K562 (cell line): ENCODE measurements around the gene DCUN1D1. TPM values are rescaled to one million over a fixed set of nuclear protein-coding genes. Genes with fewer than 3 reads are reported as not detected.

Experiments used
- ARHGAP35 ChIP-seq: fragments of 450-650 bp; IDR thresholded peaks from 2 replicates; pipeline ENCODE4 v1.6.1; 2018; ENCODE audit not compliant: partially characterized antibody
- CSDE1 ChIP-seq, 2 experiments: fragments of 450-650 bp; IDR thresholded peaks; 2 replicates each; pipeline ENCODE4 v1.6.1; 2016; ENCODE audit warnings: mild to moderate bottlenecking in 1 of 2
- DDX20 ChIP-seq: fragments of 450-650 bp; IDR thresholded peaks from 2 replicates; pipeline ENCODE4 v1.6.1; 2016; ENCODE audit warnings: missing genetic modification characterization, low read depth, mild to moderate bottlenecking, missing compliant biosample characterization, moderate library complexity
- ERF ChIP-seq: fragments of 450-650 bp; formaldehyde crosslinking; IDR thresholded peaks from 2 replicates; pipeline ENCODE4 v1.4.0; 2020; ENCODE audit warnings: mild to moderate bottlenecking, mixed read lengths
- HDAC1 ChIP-seq, 2 experiments: fragments of 450-650 bp; IDR thresholded peaks; 2 replicates each; pipeline ENCODE4 v1.6.1; 2016 to 2017; ENCODE audit warnings: inconsistent platforms in 1 of 2, mild to moderate bottlenecking in 1 of 2, moderate library complexity in 1 of 2
- MAFK ChIP-seq: IDR thresholded peaks from 2 replicates; pipeline ENCODE4 v1.6.1; 2011; ENCODE audit warnings: low read length, improper control_type of control experiment
- MYBL2 ChIP-seq, 2 experiments: fragments of 450-650 bp in 1 of 2; sonication (generic) in 1 of 2; formaldehyde crosslinking in 1 of 2; IDR thresholded peaks; 2 replicates each; pipeline versions ENCODE4 v1.6.1 to v1.8.1; 2017 to 2022; ENCODE audit warnings: borderline replicate concordance in 1 of 2, inconsistent platforms in 1 of 2, low read depth in 1 of 2, mild to moderate bottlenecking in 1 of 2, missing genetic modification reagents in 1 of 2, moderate library complexity in 1 of 2
- MYC ChIP-seq, 2 experiments: fragments of 250-450 bp in 1 of 2; sonication (Bioruptor Pico) in 1 of 2; IDR thresholded peaks; 2 replicates each; pipeline versions ENCODE4 v1.5.1 to v1.6.1; 2012 to 2021; ENCODE audit warnings: low read depth in 2 of 2, borderline replicate concordance in 1 of 2, improper control_type of control experiment in 1 of 2, low read length in 1 of 2, mild to moderate bottlenecking in 1 of 2, moderate library complexity in 1 of 2
- NELFE ChIP-seq: IDR thresholded peaks from 2 replicates; pipeline ENCODE4 v1.6.1; 2011; ENCODE audit warnings: mild to moderate bottlenecking; ENCODE audit not compliant: insufficient read depth, insufficient read length
- NFIX ChIP-seq: fragments of 250-450 bp; sonication (Bioruptor Pico); IDR thresholded peaks from 2 replicates; pipeline ENCODE4 v1.4.0; 2020; ENCODE audit warnings: low read depth, mild to moderate bottlenecking, moderate library complexity
- SMARCA4 ChIP-seq: fragments of 450-650 bp; IDR thresholded peaks from 2 replicates; pipeline ENCODE4 v1.6.1; 2016
- SP1 ChIP-seq: sonication (generic); formaldehyde crosslinking; IDR thresholded peaks from 2 replicates; pipeline ENCODE4 v1.8.1; 2022; ENCODE audit warnings: mild to moderate bottlenecking, missing genetic modification reagents
- SP2 ChIP-seq: IDR thresholded peaks from 2 replicates; pipeline ENCODE4 v1.6.1; 2011; ENCODE audit warnings: mild to moderate bottlenecking, low read depth, low read length, moderate library complexity; ENCODE audit not compliant: poor library complexity, severe bottlenecking; ENCODE audit errors: extremely low read depth
- SRSF7 ChIP-seq: fragments of 200-400 bp; formaldehyde crosslinking; optimal IDR thresholded peaks from 2 replicates; pipeline ENCODE3; 2017; ENCODE audit warnings: mild to moderate bottlenecking, low read depth, low read length
- ZKSCAN8 ChIP-seq: fragments of 200-800 bp; sonication (Bioruptor generic); IDR thresholded peaks from 2 replicates; pipeline ENCODE4 v1.6.1; 2016; ENCODE audit warnings: missing genetic modification characterization, missing compliant biosample characterization
- ZNF431 ChIP-seq: sonication (generic); formaldehyde crosslinking; IDR thresholded peaks from 2 replicates; pipeline ENCODE4 v1.8.0; 2022; ENCODE audit warnings: mild to moderate bottlenecking, missing genetic modification reagents
- polyA plus RNA-seq, 8 experiments: library from polyadenylated mRNA; depleted of rRNA in 4 of 8; stranded (reverse) in 5 of 8; unstranded in 3 of 8; fragments of >200 nt; fragmentation: Nextera tagmentation in 2 of 8; fragmentation: Illumina TruSeq in 1 of 8; extraction: Ambion mirVana in 2 of 8; extraction: Trizol in 1 of 8; gene quantifications; 2 replicates each; pipeline versions ENCODE4 v1.2.1 to v1.2.3, GENCODE V29; 2011 to 2014; ENCODE audit warnings: inconsistent platforms in 1 of 8, missing spikeins in 1 of 8
- total RNA-seq, 7 experiments: library from RNA; depleted of rRNA in 6 of 7; stranded (reverse); fragments of >200 nt in 6 of 7; fragmentation: Illumina TruSeq in 2 of 7; extraction: Trizol in 2 of 7; gene quantifications; 2 replicates each; pipeline versions ENCODE4 v1.2.1 to v1.2.3, GENCODE V29; 2011 to 2021; ENCODE audit warnings: low replicate concordance in 1 of 7
- TF ChIP-seq, protein P1 (sequence below): fragments of 200-800 bp; sonication (Bioruptor generic); IDR thresholded peaks from 2 replicates; pipeline ENCODE4 v1.6.1; 2017; ENCODE audit warnings: missing genetic modification characterization, missing compliant biosample characterization
- TF ChIP-seq, protein P2 (sequence below): sonication (generic); formaldehyde crosslinking; IDR thresholded peaks from 2 replicates; pipeline ENCODE4 v1.8.0; 2023; ENCODE audit warnings: mild to moderate bottlenecking, missing genetic modification reagents
- TF ChIP-seq, protein P3 (sequence below): fragments of 450-650 bp; formaldehyde crosslinking; IDR thresholded peaks from 2 replicates; pipeline ENCODE4 v1.4.0; 2020; ENCODE audit warnings: mild to moderate bottlenecking
- TF ChIP-seq, protein P4 (sequence below): fragments of 450-650 bp; IDR thresholded peaks from 2 replicates; pipeline ENCODE4 v1.6.1; 2017; ENCODE audit warnings: antibody characterized with exemption

The DCUN1D1 gene
- total and polyA plus RNA-seq, 9 of the 15 experiments (the other 6 are each of a cell fraction or from before 2014, with no cell fraction given) = 11.4 to 46.8 (median 28.2) TPM

DNA sequence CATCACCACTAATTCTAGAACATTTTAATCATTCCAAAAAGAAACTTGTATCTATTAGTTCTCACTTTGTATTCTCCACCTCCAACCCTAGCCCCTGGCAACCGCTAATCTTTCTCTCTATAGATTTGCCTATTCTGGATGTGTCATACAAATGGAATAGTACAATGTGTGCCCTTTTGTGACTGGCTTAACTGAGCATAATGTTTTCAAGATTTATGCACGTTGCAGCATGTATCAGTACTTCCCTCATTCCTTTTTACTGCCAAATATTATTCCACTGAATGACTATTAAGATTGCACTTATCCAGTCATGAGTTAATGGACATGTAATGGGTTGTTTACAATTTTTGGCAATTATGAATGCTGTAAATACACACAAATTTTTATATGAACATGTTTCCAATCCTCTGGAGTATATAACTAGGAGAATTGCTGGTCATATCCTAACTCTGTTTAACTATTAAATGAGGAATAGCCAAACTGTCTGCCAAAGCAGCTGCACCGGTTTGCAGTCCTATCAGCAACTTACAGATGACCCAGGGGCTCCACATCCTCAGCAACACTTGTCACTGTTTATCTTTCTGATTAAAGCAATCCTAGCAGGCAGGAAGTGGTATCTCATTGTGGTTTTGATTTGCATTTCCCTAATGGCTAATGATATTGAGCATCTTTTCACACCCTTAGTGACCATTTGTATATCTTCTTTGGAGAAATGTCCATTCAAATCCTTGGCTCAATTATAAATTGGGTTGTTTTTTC, 42.9 kb downstream of the DCUN1D1 start (continued):
- TF ChIP-seq DDX20 (tag) (peak; percentile 27; the same call in 1 of the 2 replicates), NELFE (no peak), SP1 (CRISPR knock-in tag) (peak; percentile 49; the same call in 1 of the 2 replicates), NFIX (no peak), MYC (IDR thresholded peaks at IDR 0.05; ENCODE audit: low read depth, low read length) (no peak), MYC (CRISPR knock-in tag; IDR thresholded peaks at IDR 0.05; ENCODE audit: borderline replicate concordance, low read depth) (no peak), ARHGAP35 (no peak), ERF (no peak), SP2 (no peak), MYBL2 (IDR thresholded peaks at IDR 0.05; ENCODE audit: low read depth) (no peak), MYBL2 (CRISPR knock-in tag; IDR thresholded peaks at IDR 0.05; ENCODE audit: borderline replicate concordance) (no peak), CSDE1 (IDR thresholded peaks at IDR 0.05) (no peak), SMARCA4 (peak; percentile 88), ZNF431 (no peak), HDAC1 (IDR thresholded peaks at IDR 0.05) (peak; percentile 48 to 99; a peak in 3 of 4 replicates), ZKSCAN8 (no peak; the same call in 1 of the 2 replicates), MAFK (no peak), SRSF7 (no peak)
- TF ChIP-seq, protein P1, sequence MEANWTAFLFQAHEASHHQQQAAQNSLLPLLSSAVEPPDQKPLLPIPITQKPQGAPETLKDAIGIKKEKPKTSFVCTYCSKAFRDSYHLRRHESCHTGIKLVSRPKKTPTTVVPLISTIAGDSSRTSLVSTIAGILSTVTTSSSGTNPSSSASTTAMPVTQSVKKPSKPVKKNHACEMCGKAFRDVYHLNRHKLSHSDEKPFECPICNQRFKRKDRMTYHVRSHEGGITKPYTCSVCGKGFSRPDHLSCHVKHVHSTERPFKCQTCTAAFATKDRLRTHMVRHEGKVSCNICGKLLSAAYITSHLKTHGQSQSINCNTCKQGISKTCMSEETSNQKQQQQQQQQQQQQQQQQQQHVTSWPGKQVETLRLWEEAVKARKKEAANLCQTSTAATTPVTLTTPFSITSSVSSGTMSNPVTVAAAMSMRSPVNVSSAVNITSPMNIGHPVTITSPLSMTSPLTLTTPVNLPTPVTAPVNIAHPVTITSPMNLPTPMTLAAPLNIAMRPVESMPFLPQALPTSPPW = peak; percentile 52
- TF ChIP-seq, protein P2, sequence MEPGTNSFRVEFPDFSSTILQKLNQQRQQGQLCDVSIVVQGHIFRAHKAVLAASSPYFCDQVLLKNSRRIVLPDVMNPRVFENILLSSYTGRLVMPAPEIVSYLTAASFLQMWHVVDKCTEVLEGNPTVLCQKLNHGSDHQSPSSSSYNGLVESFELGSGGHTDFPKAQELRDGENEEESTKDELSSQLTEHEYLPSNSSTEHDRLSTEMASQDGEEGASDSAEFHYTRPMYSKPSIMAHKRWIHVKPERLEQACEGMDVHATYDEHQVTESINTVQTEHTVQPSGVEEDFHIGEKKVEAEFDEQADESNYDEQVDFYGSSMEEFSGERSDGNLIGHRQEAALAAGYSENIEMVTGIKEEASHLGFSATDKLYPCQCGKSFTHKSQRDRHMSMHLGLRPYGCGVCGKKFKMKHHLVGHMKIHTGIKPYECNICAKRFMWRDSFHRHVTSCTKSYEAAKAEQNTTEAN (CRISPR knock-in tag) = no peak
- TF ChIP-seq, protein P3, sequence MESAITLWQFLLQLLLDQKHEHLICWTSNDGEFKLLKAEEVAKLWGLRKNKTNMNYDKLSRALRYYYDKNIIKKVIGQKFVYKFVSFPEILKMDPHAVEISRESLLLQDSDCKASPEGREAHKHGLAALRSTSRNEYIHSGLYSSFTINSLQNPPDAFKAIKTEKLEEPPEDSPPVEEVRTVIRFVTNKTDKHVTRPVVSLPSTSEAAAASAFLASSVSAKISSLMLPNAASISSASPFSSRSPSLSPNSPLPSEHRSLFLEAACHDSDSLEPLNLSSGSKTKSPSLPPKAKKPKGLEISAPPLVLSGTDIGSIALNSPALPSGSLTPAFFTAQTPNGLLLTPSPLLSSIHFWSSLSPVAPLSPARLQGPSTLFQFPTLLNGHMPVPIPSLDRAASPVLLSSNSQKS (CRISPR knock-in tag) = no peak
- TF ChIP-seq, protein P4, sequence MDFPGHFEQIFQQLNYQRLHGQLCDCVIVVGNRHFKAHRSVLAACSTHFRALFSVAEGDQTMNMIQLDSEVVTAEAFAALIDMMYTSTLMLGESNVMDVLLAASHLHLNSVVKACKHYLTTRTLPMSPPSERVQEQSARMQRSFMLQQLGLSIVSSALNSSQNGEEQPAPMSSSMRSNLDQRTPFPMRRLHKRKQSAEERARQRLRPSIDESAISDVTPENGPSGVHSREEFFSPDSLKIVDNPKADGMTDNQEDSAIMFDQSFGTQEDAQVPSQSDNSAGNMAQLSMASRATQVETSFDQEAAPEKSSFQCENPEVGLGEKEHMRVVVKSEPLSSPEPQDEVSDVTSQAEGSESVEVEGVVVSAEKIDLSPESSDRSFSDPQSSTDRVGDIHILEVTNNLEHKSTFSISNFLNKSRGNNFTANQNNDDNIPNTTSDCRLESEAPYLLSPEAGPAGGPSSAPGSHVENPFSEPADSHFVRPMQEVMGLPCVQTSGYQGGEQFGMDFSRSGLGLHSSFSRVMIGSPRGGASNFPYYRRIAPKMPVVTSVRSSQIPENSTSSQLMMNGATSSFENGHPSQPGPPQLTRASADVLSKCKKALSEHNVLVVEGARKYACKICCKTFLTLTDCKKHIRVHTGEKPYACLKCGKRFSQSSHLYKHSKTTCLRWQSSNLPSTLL = no peak
